Ovary (tissue), 9 donors: ENCODE measurements around the gene JARID2. TPM values are rescaled to one million over a fixed set of nuclear protein-coding genes. Genes with fewer than 3 reads are reported as not detected.

Experiments
- DNase-seq, 5 donors: peaks; one replicate each; pipeline ENCODE4 v3.0.0-alpha.2; 2019 to 2020
- H3K27ac ChIP-seq, 2 donors: fragments of 200-600 bp; one replicate each; pipeline versions ENCODE4 v1.5.1 to v1.8.0; 2019 to 2022
- H3K27me3 ChIP-seq: fragments of 200-600 bp; one replicate; pipeline ENCODE4 v1.8.0; 2022
- H3K36me3 ChIP-seq: fragments of 200-600 bp; sonication (generic); one replicate; pipeline ENCODE4 v1.5.1; 2019
- H3K4me1 ChIP-seq: one replicate; pipeline ENCODE4 v1.8.1; 2013; ENCODE audit warnings: mild to moderate bottlenecking, moderate library complexity; ENCODE audit not compliant: insufficient read depth
- H3K4me3 ChIP-seq: fragments of 200-600 bp; sonication (generic); one replicate; pipeline ENCODE4 v1.5.1; 2017
- H3K9me3 ChIP-seq, 2 donors: fragments of 200-600 bp in 1 of 2; sonication (generic) in 1 of 2; one replicate each; pipeline versions ENCODE4 v1.5.1 to v1.8.1; 2013 to 2019; ENCODE audit warnings: mild to moderate bottlenecking in 1 of 2, moderate library complexity in 1 of 2
- CTCF ChIP-seq, 3 donors: fragments of 450-650 bp in 2 of 3; fragments of 200-600 bp in 1 of 3; IDR thresholded peaks; one replicate each; pipeline versions ENCODE4 v1.5.1 to v1.8.0; 2016 to 2022; ENCODE audit warnings: antibody characterized with exemption in 3 of 3, mild to moderate bottlenecking in 1 of 3
- EP300 ChIP-seq: sonication (generic); formaldehyde crosslinking; IDR thresholded peaks from one replicate; pipeline ENCODE4 v1.6.1; 2017; ENCODE audit warnings: antibody characterized with exemption
- POLR2A ChIP-seq: fragments of 450-650 bp; IDR thresholded peaks from one replicate; pipeline ENCODE4 v1.6.1; 2017; ENCODE audit warnings: antibody characterized with exemption, mild to moderate bottlenecking, moderate library complexity
- WGBS, 3 donors: extraction: QIAGEN DNeasy Blood & Tissue Kit in 1 of 3; methylation state at CpG; one replicate each; pipeline versions ENCODE4 v1.1.5 to v1.1.7; 2013 to 2017; 5-methylcytosine and 5-hydroxymethylcytosine counted together
- intact Hi-C, 4 donors: fragments of 100-400 bp; cut with DNase I; formaldehyde crosslinking; loops; one replicate each; pipeline versions ENCODE4 v1.11.0 to v1.15.1; 2022 to 2023
- polyA plus RNA-seq, 2 donors: library from polyadenylated mRNA; stranded (reverse); fragments of 200-250 nt in 1 of 2; fragments of 350-450 nt in 1 of 2; fragmentation: Illumina TruSeq in 1 of 2; extraction: RNeasy Lipid Tissue Mini Kit (QIAGEN cat#74804) in 1 of 2; gene quantifications; one replicate each; pipeline ENCODE4 v1.2.3, GENCODE V29; 2013 to 2014
- total RNA-seq, 7 donors: library from RNA; depleted of rRNA in 2 of 7; stranded (reverse); fragments of >200 nt in 2 of 7; fragmentation: NEBNext Ultra II Directional in 3 of 7; extraction: Animal tissue kit (Norgen Biotek cat#: 25700) in 3 of 7; gene quantifications; one replicate each; pipeline versions ENCODE4 v1.1.0 to v1.2.4, GENCODE V29; 2016 to 2023
- donor health status: DM: no; HTN: no; CAD: no; lungs with moderate emphysema.
- donor health status: DM: no; HTN: no; CAD: no.
- donor health status: Bipolar disorder and iron deficiency.
- donor health status: DM: yes; HTN: yes; CAD: no.
- donor health status: DM: no; HTN: no; CAD: no.
- donor health status: DM: yes; HTN: yes; CAD: no.

Gene JARID2
- total and polyA plus RNA-seq, 9 donors = 4.5 to 17.4 (median 8.7) TPM

GRCh38 chr6:15479761-15480160 lies 233.9 kb downstream of the JARID2 start:
- TF ChIP-seq EP300 (no peak), CTCF (IDR thresholded peaks at IDR 0.05) (no peak), POLR2A (no peak)
- no peak overlapping the region for H3K27ac ChIP-seq
- intact Hi-C loops = no loop called here
- 89 to 92% (median 90%) methylated on average over 5 of the region's 5 CpGs for WGBS, 3 donors
- DNase-seq = no peak
- no peaks in the 10 kb centered on the region for H3K36me3 ChIP-seq
- H3K9me3 ChIP-seq = no peaks in the 10 kb centered on the region
- H3K4me1 ChIP-seq = peaks cover 8% of the 10 kb centered on the region
- H3K27me3 ChIP-seq = no peaks in the 10 kb centered on the region
- H3K4me3 ChIP-seq = no peak overlapping the region

- TF ChIP-seq CTCF (IDR thresholded peaks at IDR 0.05) (no peak), EP300 (no peak), POLR2A (no peak)
- H3K9me3 ChIP-seq = no peaks in the 10 kb centered on the region
- no peaks in the 10 kb centered on the region for H3K27me3 ChIP-seq
- intact Hi-C loops = no loop called here
- H3K36me3 ChIP-seq = no peaks in the 10 kb centered on the region
- WGBS, 3 donors = 82 to 95% (median 83%) methylated on average over 7 of the region's 7 CpGs
- no peak for DNase-seq
- H3K4me1 ChIP-seq = peaks cover 8% of the 10 kb centered on the region
- H3K4me3 ChIP-seq = no peak overlapping the region
- no peak overlapping the region for H3K27ac ChIP-seq
Measured at GRCh38 chr6:15480525-15480924, 234.7 kb downstream of the JARID2 start.

GRCh38 chr6:15481390-15482291 lies 235.8 kb downstream of the JARID2 start:
- no peak overlapping the region for H3K4me3 ChIP-seq
- no peaks in the 10 kb centered on the region for H3K27me3 ChIP-seq
- intact Hi-C loops = no loop called here
- peaks cover 5% of the 10 kb centered on the region for H3K4me1 ChIP-seq
- H3K27ac ChIP-seq = no peak overlapping the region
- TF ChIP-seq CTCF (IDR thresholded peaks at IDR 0.05) (no peak), EP300 (no peak), POLR2A (no peak)
- no peaks in the 10 kb centered on the region for H3K9me3 ChIP-seq
- no peaks in the 10 kb centered on the region for H3K36me3 ChIP-seq
- WGBS, 3 donors = 78 to 86% (median 80%) methylated on average over 10 of the region's 10 CpGs
- no peak for DNase-seq

- no peaks in the 10 kb centered on the region for H3K27me3 ChIP-seq
- no peaks in the 10 kb centered on the region for H3K36me3 ChIP-seq
- no peak overlapping the region for H3K4me3 ChIP-seq
- no peaks in the 10 kb centered on the region for H3K9me3 ChIP-seq
- TF ChIP-seq CTCF (IDR thresholded peaks at IDR 0.05) (no peak), EP300 (no peak), POLR2A (no peak)
- WGBS, 3 donors = 96 to 98% (median 97%) methylated on average over 1 of the region's 1 CpG
- no peaks in the 10 kb centered on the region for H3K4me1 ChIP-seq
- intact Hi-C loops = no loop called here
- no peak overlapping the region for H3K27ac ChIP-seq
- DNase-seq = no peak
Measured at GRCh38 chr6:15483060-15483459, 237.2 kb downstream of the JARID2 start.
